WTC11 (cell line): ENCODE measurements around the gene ATL1. TPM values are rescaled to one million over a fixed set of nuclear protein-coding genes. Genes with fewer than 3 reads are reported as not detected.

Source experiments
- ATAC-seq: fragments of 200-7000 bp; cut with Tn5 transposase; 2 replicates; pipeline ENCODE4 v1.10.0; 2021; ENCODE audit warnings: mild to moderate bottlenecking, moderate library complexity
- CTCF ChIA-PET: fragments of 300-600 bp; sonication (Branson Sonifier 250); formaldehyde crosslinking; loops from one replicate; lab custom pipeline; 2021; ENCODE audit warnings: antibody characterized with exemption; lab: Charles Lee
- POLR2A ChIA-PET: fragments of 350-600 bp; sonication (Branson Sonifier 250); formaldehyde crosslinking; loops from one replicate; lab custom pipeline; 2021; ENCODE audit warnings: antibody characterized with exemption; lab: Charles Lee
- DNase-seq: peaks from one replicate; pipeline ENCODE4 v3.0.0; 2021; ENCODE audit warnings: low spot score
- H3K27ac Mint-ChIP-seq: 2 replicates; pipeline ENCODE4 v1.8.0; 2021; ENCODE audit warnings: mixed read lengths
- H3K27me3 Mint-ChIP-seq: 2 replicates; pipeline ENCODE4 v1.8.0; 2021; ENCODE audit warnings: low read depth, mild to moderate bottlenecking, moderate library complexity, mixed read lengths
- H3K36me3 Mint-ChIP-seq: 2 replicates; pipeline ENCODE4 v1.8.0; 2021; ENCODE audit warnings: mixed read lengths
- H3K4me1 Mint-ChIP-seq: 2 replicates; pipeline ENCODE4 v1.8.0; 2022; ENCODE audit warnings: mixed read lengths
- H3K4me3 Mint-ChIP-seq: 2 replicates; pipeline ENCODE4 v1.8.0; 2021; ENCODE audit warnings: mild to moderate bottlenecking, moderate library complexity, mixed read lengths
- H3K9me3 Mint-ChIP-seq: 2 replicates; pipeline ENCODE4 v1.8.0; 2021; ENCODE audit warnings: mixed read lengths
- CREM ChIP-seq: sonication (generic); formaldehyde crosslinking; IDR thresholded peaks from 2 replicates; pipeline ENCODE4 v1.8.1; 2022; ENCODE audit warnings: mild to moderate bottlenecking, missing genetic modification reagents, moderate library complexity
- ESRRA ChIP-seq: sonication (generic); formaldehyde crosslinking; IDR thresholded peaks from 2 replicates; pipeline ENCODE4 v1.8.1; 2022; ENCODE audit warnings: mild to moderate bottlenecking, missing genetic modification reagents, borderline replicate concordance
- ETV6 ChIP-seq: sonication (generic); formaldehyde crosslinking; IDR thresholded peaks from 2 replicates; pipeline ENCODE4 v1.8.1; 2022; ENCODE audit warnings: mild to moderate bottlenecking, missing genetic modification reagents
- FOXP1 ChIP-seq: sonication (generic); formaldehyde crosslinking; IDR thresholded peaks from 2 replicates; pipeline ENCODE4 v1.8.0; 2022; ENCODE audit warnings: missing genetic modification reagents, mild to moderate bottlenecking, moderate library complexity, borderline replicate concordance
- GABPB1 ChIP-seq: sonication (generic); formaldehyde crosslinking; IDR thresholded peaks from 2 replicates; pipeline ENCODE4 v1.8.1; 2023; ENCODE audit warnings: mild to moderate bottlenecking, missing genetic modification reagents
- GTF2I ChIP-seq: fragments of 250-450 bp; sonication (Bioruptor Pico); conservative IDR thresholded peaks from 2 replicates; pipeline ENCODE4 v1.4.0; 2021; ENCODE audit warnings: mild to moderate bottlenecking
- MXD4 ChIP-seq: fragments of 250-450 bp; sonication (Bioruptor Pico); IDR thresholded peaks from 2 replicates; pipeline ENCODE4 v1.8.0; 2021; ENCODE audit warnings: mild to moderate bottlenecking, moderate library complexity, borderline replicate concordance
- MYBL2 ChIP-seq: sonication (generic); formaldehyde crosslinking; IDR thresholded peaks from 2 replicates; pipeline ENCODE4 v1.8.1; 2023; ENCODE audit warnings: mild to moderate bottlenecking, moderate library complexity, missing genetic modification reagents
- NR3C1 ChIP-seq: sonication (generic); formaldehyde crosslinking; conservative IDR thresholded peaks from 2 replicates; pipeline ENCODE4 v1.8.1; 2023; ENCODE audit warnings: low read depth, mild to moderate bottlenecking, missing genetic modification reagents
- PRRX2 ChIP-seq: fragments of 250-450 bp; sonication (Bioruptor Pico); IDR thresholded peaks from 2 replicates; pipeline ENCODE4 v1.8.0; 2021; ENCODE audit warnings: mild to moderate bottlenecking
- RELA ChIP-seq: sonication (generic); formaldehyde crosslinking; IDR thresholded peaks from 2 replicates; pipeline ENCODE4 v1.8.1; 2022; ENCODE audit warnings: missing genetic modification reagents, mild to moderate bottlenecking, borderline replicate concordance
- SOX15 ChIP-seq: fragments of 250-450 bp; sonication (Bioruptor Pico); IDR thresholded peaks from 2 replicates; pipeline ENCODE4 v1.9.0; 2021; ENCODE audit warnings: mild to moderate bottlenecking
- TP53 ChIP-seq: sonication (generic); formaldehyde crosslinking; IDR thresholded peaks from 2 replicates; pipeline ENCODE4 v1.8.1; 2023; ENCODE audit warnings: mild to moderate bottlenecking, missing genetic modification reagents
- ZBTB21 ChIP-seq: sonication (generic); formaldehyde crosslinking; IDR thresholded peaks from 2 replicates; pipeline ENCODE4 v1.8.1; 2023; ENCODE audit warnings: mild to moderate bottlenecking, missing genetic modification reagents, borderline replicate concordance
- ZNF219 ChIP-seq: sonication (generic); formaldehyde crosslinking; IDR thresholded peaks from 2 replicates; pipeline ENCODE4 v1.8.0; 2023; ENCODE audit warnings: missing genetic modification reagents, mild to moderate bottlenecking, borderline replicate concordance
- total RNA-seq: library from RNA; stranded (reverse); gene quantifications from 3 replicates; pipeline ENCODE4 v1.2.3, GENCODE V29; 2021
- TF ChIP-seq, protein P1 (sequence below): sonication (generic); formaldehyde crosslinking; IDR thresholded peaks from 2 replicates; pipeline ENCODE4 v1.8.1; 2022; ENCODE audit warnings: missing genetic modification reagents, borderline replicate concordance
- TF ChIP-seq, protein P2 (sequence below): sonication (generic); formaldehyde crosslinking; conservative IDR thresholded peaks from 2 replicates; pipeline ENCODE4 v1.8.1; 2023; ENCODE audit warnings: mild to moderate bottlenecking, low read depth, missing genetic modification reagents, moderate library complexity
- TF ChIP-seq, protein P3 (sequence below): sonication (generic); formaldehyde crosslinking; IDR thresholded peaks from 2 replicates; pipeline ENCODE4 v1.8.0; 2023; ENCODE audit warnings: missing genetic modification reagents
- TF ChIP-seq, protein P4 (sequence below): sonication (generic); formaldehyde crosslinking; IDR thresholded peaks from 2 replicates; pipeline ENCODE4 v1.8.0; 2022; ENCODE audit warnings: mild to moderate bottlenecking, missing genetic modification reagents
- TF ChIP-seq, protein P5 (sequence below): sonication (generic); formaldehyde crosslinking; IDR thresholded peaks from 2 replicates; pipeline ENCODE4 v1.8.1; 2023; ENCODE audit warnings: mild to moderate bottlenecking, moderate library complexity, missing genetic modification reagents
- TF ChIP-seq, protein P6 (sequence below): fragments of 250-450 bp; sonication (Bioruptor Pico); IDR thresholded peaks from 2 replicates; pipeline ENCODE4 v2.1.2; 2022; ENCODE audit warnings: mild to moderate bottlenecking, moderate library complexity
- TF ChIP-seq, protein P7 (sequence below): sonication (generic); formaldehyde crosslinking; IDR thresholded peaks from 2 replicates; pipeline ENCODE4 v1.8.1; 2023; ENCODE audit warnings: mild to moderate bottlenecking, missing genetic modification reagents
- TF ChIP-seq, protein P8 (sequence below): sonication (generic); formaldehyde crosslinking; IDR thresholded peaks from 2 replicates; pipeline ENCODE4 v1.8.0; 2022; ENCODE audit warnings: mild to moderate bottlenecking, missing genetic modification reagents

The ATL1 gene
- total RNA-seq, 1 experiment from 2014 or later, result 3.7 TPM

DNA sequence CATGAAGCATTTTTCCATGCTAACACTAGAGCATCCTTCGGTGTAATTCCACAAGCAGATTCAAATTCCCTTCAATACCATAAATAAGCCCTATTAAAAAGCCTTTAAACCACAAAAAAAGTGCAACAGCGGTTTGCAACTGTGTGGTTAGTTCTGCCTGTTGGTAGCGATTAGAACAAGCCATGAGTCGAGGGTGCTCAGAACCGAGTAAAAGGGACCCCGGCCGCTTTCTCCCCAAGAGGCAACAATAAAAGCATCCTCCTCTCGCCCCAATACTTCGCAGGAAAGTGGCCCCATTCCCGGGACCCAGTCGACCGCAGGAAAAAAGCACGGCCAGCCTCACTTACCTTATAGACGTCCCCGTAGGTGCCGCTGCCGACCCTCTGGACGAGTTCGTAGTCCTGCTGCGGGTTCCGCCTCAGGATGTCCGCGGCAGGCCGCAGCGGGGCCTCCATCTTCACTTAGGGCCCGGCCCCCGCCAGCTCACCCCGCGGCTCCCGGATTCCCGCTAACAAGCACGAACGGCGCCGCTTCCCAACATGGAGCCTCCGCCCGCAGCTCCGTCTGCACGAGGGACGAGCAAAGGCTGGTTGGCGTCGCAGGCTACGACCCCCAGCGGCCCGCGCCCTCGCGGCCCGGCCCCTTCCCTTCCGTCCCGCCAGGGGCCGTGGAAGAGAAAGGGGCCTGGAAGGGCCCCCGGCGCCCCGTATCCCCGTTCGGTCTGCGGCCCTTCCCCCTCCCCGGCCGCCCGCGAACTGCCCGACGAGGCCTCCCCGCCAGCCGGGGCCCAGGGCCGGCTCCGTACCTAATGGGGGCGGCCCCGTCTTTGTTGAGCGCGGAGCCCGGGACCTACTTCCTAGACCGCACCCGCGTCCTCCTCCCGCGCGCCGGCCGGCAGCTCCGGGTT lies 28.1 kb upstream of the ATL1 start:
- ChIA-PET POLR2A (interaction anchor here (0.8 kb wide), 1 partner anchor 220 kb away, joined by 3 read pairs; no protein-coding TSS in a partner anchor), CTCF (interaction anchor here (0.6 to 3.0 kb wide), 9 partner anchors 8 to 329 kb away, joined by 3 to 19 read pairs (median 3); partner anchors contain the start of genes CDKL1, DMAC2L and L2HGDH)
- peaks cover 6% of the 10 kb centered on the region for H3K36me3 Mint-ChIP-seq
- H3K9me3 Mint-ChIP-seq, result peaks cover 7% of the 10 kb centered on the region
- peaks cover 36% of the 10 kb centered on the region for H3K4me1 Mint-ChIP-seq
- H3K27ac Mint-ChIP-seq, result peak overlapping the region; percentile 77
- no peaks in the 10 kb centered on the region; the same call in 1 of the 2 replicates for H3K27me3 Mint-ChIP-seq
- peak; percentile 53 for ATAC-seq
- DNase-seq, result peak; percentile 64
- H3K4me3 Mint-ChIP-seq, result peak overlapping the region; percentile 85
- TF ChIP-seq MXD4 (no peak), NR3C1 (CRISPR knock-in tag) (0 out of 2 replicates have a peak, but pooled peaks have one; percentile 71), CREM (0 out of 2 replicates have a peak, but pooled peaks have one; percentile 68), GTF2I (no peak), RELA (CRISPR knock-in tag) (no peak), TP53 (CRISPR knock-in tag) (no peak), ETV6 (CRISPR knock-in tag) (no peak), ZNF219 (CRISPR knock-in tag) (no peak), ESRRA (CRISPR knock-in tag) (peak; percentile 79; the same call in 1 of the 2 replicates), SOX15 (no peak), PRRX2 (CRISPR knock-in tag) (no peak), GABPB1 (no peak), MYBL2 (CRISPR knock-in tag) (0 out of 2 replicates have a peak, but pooled peaks have one; percentile 36), ZBTB21 (CRISPR knock-in tag) (no peak), FOXP1 (CRISPR knock-in tag) (no peak; the same call in none of the 2 replicates)
- TF ChIP-seq, protein P1, sequence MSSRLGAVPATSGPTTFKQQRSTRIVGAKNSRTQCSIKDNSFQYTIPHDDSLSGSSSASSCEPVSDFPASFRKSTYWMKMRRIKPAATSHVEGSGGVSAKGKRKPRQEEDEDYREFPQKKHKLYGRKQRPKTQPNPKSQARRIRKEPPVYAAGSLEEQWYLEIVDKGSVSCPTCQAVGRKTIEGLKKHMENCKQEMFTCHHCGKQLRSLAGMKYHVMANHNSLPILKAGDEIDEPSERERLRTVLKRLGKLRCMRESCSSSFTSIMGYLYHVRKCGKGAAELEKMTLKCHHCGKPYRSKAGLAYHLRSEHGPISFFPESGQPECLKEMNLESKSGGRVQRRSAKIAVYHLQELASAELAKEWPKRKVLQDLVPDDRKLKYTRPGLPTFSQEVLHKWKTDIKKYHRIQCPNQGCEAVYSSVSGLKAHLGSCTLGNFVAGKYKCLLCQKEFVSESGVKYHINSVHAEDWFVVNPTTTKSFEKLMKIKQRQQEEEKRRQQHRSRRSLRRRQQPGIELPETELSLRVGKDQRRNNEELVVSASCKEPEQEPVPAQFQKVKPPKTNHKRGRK (CRISPR knock-in tag), result no peak
- TF ChIP-seq, protein P2, sequence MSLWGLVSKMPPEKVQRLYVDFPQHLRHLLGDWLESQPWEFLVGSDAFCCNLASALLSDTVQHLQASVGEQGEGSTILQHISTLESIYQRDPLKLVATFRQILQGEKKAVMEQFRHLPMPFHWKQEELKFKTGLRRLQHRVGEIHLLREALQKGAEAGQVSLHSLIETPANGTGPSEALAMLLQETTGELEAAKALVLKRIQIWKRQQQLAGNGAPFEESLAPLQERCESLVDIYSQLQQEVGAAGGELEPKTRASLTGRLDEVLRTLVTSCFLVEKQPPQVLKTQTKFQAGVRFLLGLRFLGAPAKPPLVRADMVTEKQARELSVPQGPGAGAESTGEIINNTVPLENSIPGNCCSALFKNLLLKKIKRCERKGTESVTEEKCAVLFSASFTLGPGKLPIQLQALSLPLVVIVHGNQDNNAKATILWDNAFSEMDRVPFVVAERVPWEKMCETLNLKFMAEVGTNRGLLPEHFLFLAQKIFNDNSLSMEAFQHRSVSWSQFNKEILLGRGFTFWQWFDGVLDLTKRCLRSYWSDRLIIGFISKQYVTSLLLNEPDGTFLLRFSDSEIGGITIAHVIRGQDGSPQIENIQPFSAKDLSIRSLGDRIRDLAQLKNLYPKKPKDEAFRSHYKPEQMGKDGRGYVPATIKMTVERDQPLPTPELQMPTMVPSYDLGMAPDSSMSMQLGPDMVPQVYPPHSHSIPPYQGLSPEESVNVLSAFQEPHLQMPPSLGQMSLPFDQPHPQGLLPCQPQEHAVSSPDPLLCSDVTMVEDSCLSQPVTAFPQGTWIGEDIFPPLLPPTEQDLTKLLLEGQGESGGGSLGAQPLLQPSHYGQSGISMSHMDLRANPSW, result 0 out of 2 replicates have a peak, but pooled peaks have one; percentile 62
- TF ChIP-seq, protein P3, sequence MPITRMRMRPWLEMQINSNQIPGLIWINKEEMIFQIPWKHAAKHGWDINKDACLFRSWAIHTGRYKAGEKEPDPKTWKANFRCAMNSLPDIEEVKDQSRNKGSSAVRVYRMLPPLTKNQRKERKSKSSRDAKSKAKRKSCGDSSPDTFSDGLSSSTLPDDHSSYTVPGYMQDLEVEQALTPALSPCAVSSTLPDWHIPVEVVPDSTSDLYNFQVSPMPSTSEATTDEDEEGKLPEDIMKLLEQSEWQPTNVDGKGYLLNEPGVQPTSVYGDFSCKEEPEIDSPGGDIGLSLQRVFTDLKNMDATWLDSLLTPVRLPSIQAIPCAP, result no peak
- TF ChIP-seq, protein P4, sequence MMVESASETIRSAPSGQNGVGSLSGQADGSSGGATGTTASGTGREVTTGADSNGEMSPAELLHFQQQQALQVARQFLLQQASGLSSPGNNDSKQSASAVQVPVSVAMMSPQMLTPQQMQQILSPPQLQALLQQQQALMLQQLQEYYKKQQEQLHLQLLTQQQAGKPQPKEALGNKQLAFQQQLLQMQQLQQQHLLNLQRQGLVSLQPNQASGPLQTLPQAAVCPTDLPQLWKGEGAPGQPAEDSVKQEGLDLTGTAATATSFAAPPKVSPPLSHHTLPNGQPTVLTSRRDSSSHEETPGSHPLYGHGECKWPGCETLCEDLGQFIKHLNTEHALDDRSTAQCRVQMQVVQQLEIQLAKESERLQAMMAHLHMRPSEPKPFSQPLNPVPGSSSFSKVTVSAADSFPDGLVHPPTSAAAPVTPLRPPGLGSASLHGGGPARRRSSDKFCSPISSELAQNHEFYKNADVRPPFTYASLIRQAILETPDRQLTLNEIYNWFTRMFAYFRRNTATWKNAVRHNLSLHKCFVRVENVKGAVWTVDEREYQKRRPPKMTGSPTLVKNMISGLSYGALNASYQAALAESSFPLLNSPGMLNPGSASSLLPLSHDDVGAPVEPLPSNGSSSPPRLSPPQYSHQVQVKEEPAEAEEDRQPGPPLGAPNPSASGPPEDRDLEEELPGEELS (CRISPR knock-in tag), result 0 out of 2 replicates have a peak, but pooled peaks have one; percentile 33
- TF ChIP-seq, protein P5, sequence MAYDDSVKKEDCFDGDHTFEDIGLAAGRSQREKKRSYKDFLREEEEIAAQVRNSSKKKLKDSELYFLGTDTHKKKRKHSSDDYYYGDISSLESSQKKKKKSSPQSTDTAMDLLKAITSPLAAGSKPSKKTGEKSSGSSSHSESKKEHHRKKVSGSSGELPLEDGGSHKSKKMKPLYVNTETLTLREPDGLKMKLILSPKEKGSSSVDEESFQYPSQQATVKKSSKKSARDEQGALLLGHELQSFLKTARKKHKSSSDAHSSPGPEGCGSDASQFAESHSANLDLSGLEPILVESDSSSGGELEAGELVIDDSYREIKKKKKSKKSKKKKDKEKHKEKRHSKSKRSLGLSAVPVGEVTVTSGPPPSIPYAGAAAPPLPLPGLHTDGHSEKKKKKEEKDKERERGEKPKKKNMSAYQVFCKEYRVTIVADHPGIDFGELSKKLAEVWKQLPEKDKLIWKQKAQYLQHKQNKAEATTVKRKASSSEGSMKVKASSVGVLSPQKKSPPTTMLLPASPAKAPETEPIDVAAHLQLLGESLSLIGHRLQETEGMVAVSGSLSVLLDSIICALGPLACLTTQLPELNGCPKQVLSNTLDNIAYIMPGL (CRISPR knock-in tag), result peak; percentile 77; the same call in 1 of the 2 replicates
- TF ChIP-seq, protein P6, sequence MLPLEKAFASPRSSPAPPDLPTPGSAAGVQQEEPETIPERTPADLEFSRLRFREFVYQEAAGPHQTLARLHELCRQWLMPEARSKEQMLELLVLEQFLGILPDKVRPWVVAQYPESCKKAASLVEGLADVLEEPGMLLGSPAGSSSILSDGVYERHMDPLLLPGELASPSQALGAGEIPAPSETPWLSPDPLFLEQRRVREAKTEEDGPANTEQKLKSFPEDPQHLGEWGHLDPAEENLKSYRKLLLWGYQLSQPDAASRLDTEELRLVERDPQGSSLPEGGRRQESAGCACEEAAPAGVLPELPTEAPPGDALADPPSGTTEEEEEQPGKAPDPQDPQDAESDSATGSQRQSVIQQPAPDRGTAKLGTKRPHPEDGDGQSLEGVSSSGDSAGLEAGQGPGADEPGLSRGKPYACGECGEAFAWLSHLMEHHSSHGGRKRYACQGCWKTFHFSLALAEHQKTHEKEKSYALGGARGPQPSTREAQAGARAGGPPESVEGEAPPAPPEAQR (CRISPR knock-in tag), result no peak
- TF ChIP-seq, protein P7, sequence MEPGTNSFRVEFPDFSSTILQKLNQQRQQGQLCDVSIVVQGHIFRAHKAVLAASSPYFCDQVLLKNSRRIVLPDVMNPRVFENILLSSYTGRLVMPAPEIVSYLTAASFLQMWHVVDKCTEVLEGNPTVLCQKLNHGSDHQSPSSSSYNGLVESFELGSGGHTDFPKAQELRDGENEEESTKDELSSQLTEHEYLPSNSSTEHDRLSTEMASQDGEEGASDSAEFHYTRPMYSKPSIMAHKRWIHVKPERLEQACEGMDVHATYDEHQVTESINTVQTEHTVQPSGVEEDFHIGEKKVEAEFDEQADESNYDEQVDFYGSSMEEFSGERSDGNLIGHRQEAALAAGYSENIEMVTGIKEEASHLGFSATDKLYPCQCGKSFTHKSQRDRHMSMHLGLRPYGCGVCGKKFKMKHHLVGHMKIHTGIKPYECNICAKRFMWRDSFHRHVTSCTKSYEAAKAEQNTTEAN, result 0 out of 2 replicates have a peak, but pooled peaks have one; percentile 28
- TF ChIP-seq, protein P8, sequence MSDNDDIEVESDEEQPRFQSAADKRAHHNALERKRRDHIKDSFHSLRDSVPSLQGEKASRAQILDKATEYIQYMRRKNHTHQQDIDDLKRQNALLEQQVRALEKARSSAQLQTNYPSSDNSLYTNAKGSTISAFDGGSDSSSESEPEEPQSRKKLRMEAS (CRISPR knock-in tag), result peak; percentile 13; the same call in 1 of the 2 replicates
